Measurements from ENCODE around the gene TMEM179.
"Not testable (repeated sequence)": the region's sequence is repeated elsewhere in the genome, so short reads cannot be mapped to it uniquely, and the experiment has no call there.

Gene TMEM179

GRCh38 chr14:104585966-104586697, 18.4 kb downstream of the TMEM179 start:
- no peak for DNase-seq

GRCh38 chr14:104584557-104584956, 20.0 kb downstream of the TMEM179 start:
- DNase-seq = no peak

- DNase-seq = no peak
Measured at GRCh38 chr14:104583424-104584306, 20.9 kb downstream of the TMEM179 start.

- no peak for DNase-seq
Measured at GRCh38 chr14:104582662-104583061, 21.9 kb downstream of the TMEM179 start.

- DNase-seq = no peak
Measured at GRCh38 chr14:104582005-104582404, 22.6 kb downstream of the TMEM179 start.

- no peak for DNase-seq
Measured at GRCh38 chr14:104581521-104581920, 23.1 kb downstream of the TMEM179 start.

GRCh38 chr14:104580961-104581360, 23.6 kb downstream of the TMEM179 start:
- DNase-seq = no peak

GRCh38 chr14:104579939-104580338, 24.6 kb downstream of the TMEM179 start:
- not testable (repeated sequence) for DNase-seq

GRCh38 chr14:104579507-104579906, 25.1 kb downstream of the TMEM179 start, which contains the start of gene C14orf180:
TSS of gene C14orf180 (plus strand) at chr14:104579764. CDS start at chr14:104586431, 6,667 bp downstream.
- DNase-seq = no peak

- DNase-seq = no peak
Measured at GRCh38 chr14:104578321-104578720, 26.3 kb downstream of the TMEM179 start.

- no peak for DNase-seq
Measured at GRCh38 chr14:104577847-104578301, 26.7 kb downstream of the TMEM179 start.

- DNase-seq = no peak
Measured at GRCh38 chr14:104577426-104577825, 27.1 kb downstream of the TMEM179 start.

- no peak for DNase-seq
Measured at GRCh38 chr14:104576970-104577332, 27.6 kb downstream of the TMEM179 start.

- DNase-seq = no peak
Measured at GRCh38 chr14:104576232-104576969, 28.2 kb downstream of the TMEM179 start.

GRCh38 chr14:104574978-104575583, 29.5 kb downstream of the TMEM179 start:
- DNase-seq = no peak

GRCh38 chr14:104574536-104574935, 30.0 kb downstream of the TMEM179 start:
- no peak for DNase-seq

- no peak for DNase-seq
Measured at GRCh38 chr14:104573930-104574329, 30.6 kb downstream of the TMEM179 start.

- DNase-seq = no peak
Measured at GRCh38 chr14:104572668-104573067, 31.9 kb downstream of the TMEM179 start.

GRCh38 chr14:104572024-104572626, 32.4 kb downstream of the TMEM179 start:
- DNase-seq = no peak

GRCh38 chr14:104571246-104571645, 33.3 kb downstream of the TMEM179 start:
- DNase-seq = no peak

- DNase-seq = no peak
Measured at GRCh38 chr14:104569435-104569834, 35.1 kb downstream of the TMEM179 start.

GRCh38 chr14:104568620-104569019, 36.0 kb downstream of the TMEM179 start:
- no peak for DNase-seq

- DNase-seq = no peak
Measured at GRCh38 chr14:104567957-104568225, 36.7 kb downstream of the TMEM179 start.
